Spinal cord (tissue), 10 donors: Measurements from ENCODE around the gene FAM193B. TPM values are rescaled to one million over a fixed set of nuclear protein-coding genes. Genes with fewer than 3 reads are reported as not detected.

ENCODE experiments used
- DNase-seq, 6 donors: peaks; one replicate each; pipeline versions ENCODE4 v3.0.0 to v3.0.0-alpha.2; 2013 to 2015; ENCODE audit warnings: low spot score in 6 of 6, low read depth in 4 of 6
- H3K27ac ChIP-seq: one replicate; pipeline ENCODE4 v1.5.1; 2013; ENCODE audit warnings: low read depth, low read length, control low read depth
- H3K27me3 ChIP-seq: one replicate; pipeline ENCODE4 v1.6.1; 2013; ENCODE audit warnings: low read length; ENCODE audit not compliant: control insufficient read depth, insufficient read depth
- H3K36me3 ChIP-seq: one replicate; pipeline ENCODE4 v1.6.1; 2013; ENCODE audit warnings: low read length; ENCODE audit not compliant: control insufficient read depth, insufficient read depth
- H3K4me1 ChIP-seq: one replicate; pipeline ENCODE4 v1.6.1; 2013; ENCODE audit warnings: low read length; ENCODE audit not compliant: control insufficient read depth, insufficient read depth
- H3K4me3 ChIP-seq: one replicate; pipeline ENCODE4 v1.5.1; 2013; ENCODE audit warnings: low read depth, low read length, control low read depth
- H3K9me3 ChIP-seq: one replicate; pipeline ENCODE4 v1.6.1; 2013; ENCODE audit warnings: low read length; ENCODE audit not compliant: control insufficient read depth, insufficient read depth
- WGBS: methylation state at CpG from one replicate; pipeline ENCODE4 v1.1.5; 2013; ENCODE audit warnings: missing lambda C conversion rate; ENCODE audit not compliant: insufficient coverage; 5-methylcytosine and 5-hydroxymethylcytosine counted together
- polyA plus RNA-seq, 2 donors: library from polyadenylated mRNA; unstranded; fragments of 120-200 nt; gene quantifications; one replicate each; pipeline ENCODE4 v1.2.1, GENCODE V29; 2013; ENCODE audit not compliant: insufficient read length in 2 of 2
- total RNA-seq, 2 donors: library from RNA; depleted of rRNA in 1 of 2; stranded (reverse); fragments of 120-200 nt in 1 of 2; fragments of >200 nt in 1 of 2; gene quantifications; one replicate each; pipeline versions ENCODE4 v1.2.3 to v1.2.4, GENCODE V29; 2013 to 2014
- donor health status: healthy.

The FAM193B gene
- total and polyA plus RNA-seq, 4 donors: 21.6 to 115 (median 75.4) TPM

DNA sequence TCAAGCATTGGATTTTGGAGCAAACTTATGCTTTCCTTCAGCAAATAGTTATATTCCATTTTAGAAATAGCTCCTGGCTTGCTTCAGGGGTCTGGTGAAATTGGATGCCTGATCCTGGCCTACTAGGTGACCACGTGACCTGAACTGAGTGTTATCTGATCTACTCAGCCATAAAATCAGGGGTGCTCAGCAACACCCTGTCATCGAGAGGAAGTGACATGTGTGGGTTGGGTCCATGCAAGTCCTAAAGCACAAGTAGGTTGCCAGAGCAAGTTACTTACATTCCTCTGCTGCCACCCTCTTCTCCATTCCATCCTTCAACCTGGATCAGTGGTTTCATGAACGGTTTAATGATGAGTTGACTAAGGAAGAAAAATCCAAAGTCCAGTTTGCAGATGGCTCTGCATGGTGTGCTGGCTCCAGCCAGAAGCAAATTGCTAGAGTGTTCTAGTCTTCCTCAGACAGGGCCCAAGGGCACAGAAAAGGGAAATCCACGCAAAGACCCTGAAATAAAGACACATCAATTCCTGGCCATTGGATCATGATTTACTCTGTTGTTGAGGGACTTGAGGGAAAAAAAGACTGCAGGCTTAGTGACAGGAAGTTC, 2.8 kb upstream of the FAM193B start:
- Histone ChIP-seq H3K9me3 (no peaks in the 10 kb centered on the region), H3K27ac (no peak overlapping the region), H3K4me1 (peaks cover 26% of the 10 kb centered on the region), H3K36me3 (peaks cover 4% of the 10 kb centered on the region), H3K4me3 (no peak overlapping the region), H3K27me3 (no peaks in the 10 kb centered on the region)
- no peak for DNase-seq
- 82% methylated on average over 2 of the region's 4 CpGs for WGBS

DNA sequence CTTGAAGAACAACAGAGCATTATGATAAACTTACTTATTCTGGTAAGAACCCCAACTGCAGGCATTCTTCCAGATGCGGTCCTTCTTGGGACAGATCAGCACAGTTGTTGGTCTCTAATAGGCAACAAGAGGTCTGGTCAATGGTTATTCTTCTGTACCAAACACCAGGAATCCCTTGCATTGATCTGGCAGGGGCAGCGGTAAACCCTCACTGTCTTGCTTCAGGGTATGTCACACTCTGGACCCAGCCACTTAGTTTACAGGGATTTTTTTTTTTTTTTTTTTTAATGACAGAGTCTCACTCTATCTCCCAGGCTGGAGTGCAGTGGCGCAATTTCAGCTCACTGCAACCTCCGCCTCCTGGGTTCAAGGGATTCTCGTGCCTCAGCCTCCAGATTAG, 1.3 kb upstream of the FAM193B start:
- DNase-seq: no peak
- Histone ChIP-seq H3K9me3 (no peaks in the 10 kb centered on the region), H3K27me3 (no peaks in the 10 kb centered on the region), H3K4me3 (no peak overlapping the region), H3K27ac (no peak overlapping the region), H3K36me3 (peaks cover 10% of the 10 kb centered on the region), H3K4me1 (peaks cover 26% of the 10 kb centered on the region)
- WGBS: 96% methylated on average over 4 of the region's 5 CpGs

- 80% methylated on average over 1 of the region's 2 CpGs for WGBS
- peaks cover 26% of the 10 kb centered on the region for H3K4me1 ChIP-seq
- H3K36me3 ChIP-seq: peaks cover 10% of the 10 kb centered on the region
- no peak overlapping the region for H3K27ac ChIP-seq
- H3K9me3 ChIP-seq: no peaks in the 10 kb centered on the region
- no peaks in the 10 kb centered on the region for H3K27me3 ChIP-seq
- H3K4me3 ChIP-seq: peak overlapping the region; percentile 66
- no peak for DNase-seq
Observed at GRCh38 chr5:177555228-177555627, 865 bp upstream of the FAM193B start.

DNA sequence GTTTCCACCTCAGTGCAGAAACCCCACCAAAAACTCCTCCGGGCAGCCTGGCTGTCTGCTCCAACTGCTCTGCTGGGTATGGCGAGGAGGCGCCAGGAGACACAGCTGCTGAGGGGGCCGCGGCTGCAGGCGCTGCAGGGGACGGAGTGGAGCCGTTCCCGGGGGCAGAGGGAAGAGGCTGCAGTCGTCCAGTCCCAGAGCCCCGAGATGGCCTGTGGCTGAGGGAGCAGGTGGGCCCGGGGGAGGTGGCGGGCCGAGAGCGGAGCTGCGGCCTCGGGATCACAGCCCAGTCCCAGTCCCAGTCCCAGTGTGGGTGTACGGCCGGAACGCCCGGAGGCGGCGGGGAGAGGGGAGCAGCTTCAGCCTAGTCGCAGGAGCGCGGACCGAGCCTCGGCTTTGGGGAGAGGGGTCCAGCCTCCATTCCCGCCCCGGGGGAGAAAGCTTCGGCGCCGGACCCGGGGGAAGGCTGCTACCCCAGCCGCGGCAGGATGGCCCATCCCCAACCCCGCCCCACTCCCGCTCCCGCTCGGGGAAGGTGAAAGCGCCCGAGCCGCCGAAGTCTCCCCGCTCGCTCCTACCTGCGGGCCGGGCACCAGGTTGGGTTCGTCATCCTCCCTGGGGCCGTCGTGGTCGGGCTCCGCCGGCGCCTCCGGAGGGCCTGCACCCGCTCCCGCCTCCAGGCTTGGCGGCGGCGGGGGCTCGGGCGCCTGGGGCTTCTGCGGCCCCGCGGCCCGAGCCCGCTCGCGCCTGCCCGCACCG, 513 bp downstream of the FAM193B start:
- no peaks in the 10 kb centered on the region for H3K9me3 ChIP-seq
- H3K36me3 ChIP-seq: peaks cover 10% of the 10 kb centered on the region
- under 1% methylated on average over 72 of the region's 72 CpGs for whole genome bisulfite sequencing
- H3K4me1 ChIP-seq: peaks cover 22% of the 10 kb centered on the region
- DNase-seq: peak in 3 of 6 donors; percentile 5 to 58 (median 26)
- no peaks in the 10 kb centered on the region for H3K27me3 ChIP-seq
- peak overlapping the region; percentile 67 for H3K4me3 ChIP-seq
- peak overlapping the region; percentile 42 for H3K27ac ChIP-seq

GRCh38 chr5:177552839-177553455, 1.4 kb downstream of the FAM193B start:
- peaks cover 10% of the 10 kb centered on the region for H3K36me3 ChIP-seq
- no peaks in the 10 kb centered on the region for H3K27me3 ChIP-seq
- H3K27ac ChIP-seq: peak overlapping the region; percentile 42
- H3K4me1 ChIP-seq: peaks cover 20% of the 10 kb centered on the region
- no peaks in the 10 kb centered on the region for H3K9me3 ChIP-seq
- 10% methylated on average over 11 of the region's 16 CpGs for WGBS
- DNase-seq: peak in 3 of 6 donors; percentile 15 to 65 (median 36)
- H3K4me3 ChIP-seq: peak overlapping the region; percentile 67

GRCh38 chr5:177550122-177550521, 4.2 kb downstream of the FAM193B start:
- H3K27ac ChIP-seq: no peak overlapping the region
- DNase-seq: no peak
- no peaks in the 10 kb centered on the region for H3K9me3 ChIP-seq
- no peak overlapping the region for H3K4me3 ChIP-seq
- no CpG with 5 or more reads among the region's 1 CpG for WGBS
- H3K27me3 ChIP-seq: no peaks in the 10 kb centered on the region
- H3K36me3 ChIP-seq: peaks cover 10% of the 10 kb centered on the region
- H3K4me1 ChIP-seq: peaks cover 25% of the 10 kb centered on the region

DNA sequence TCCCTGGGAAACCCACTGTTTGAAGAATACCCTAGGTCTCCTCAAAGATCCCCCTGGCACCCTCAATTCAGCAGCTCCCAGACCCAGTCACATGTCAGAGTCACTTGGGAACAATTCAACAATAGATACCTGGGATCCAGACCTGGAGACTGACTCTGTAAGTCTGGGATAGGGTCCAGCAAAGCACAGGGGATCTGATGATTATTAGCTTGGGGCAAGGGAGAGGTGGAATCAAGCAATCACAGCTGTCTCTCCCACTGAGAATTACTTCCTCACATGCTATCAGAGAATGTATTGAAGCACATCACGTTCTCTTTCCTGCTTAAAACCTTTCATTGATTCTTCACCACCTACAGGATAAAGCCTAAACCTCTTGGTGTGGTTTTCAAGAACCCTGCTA, 5.9 kb downstream of the FAM193B start:
- H3K9me3 ChIP-seq: no peaks in the 10 kb centered on the region
- peaks cover 23% of the 10 kb centered on the region for H3K4me1 ChIP-seq
- H3K4me3 ChIP-seq: no peak overlapping the region
- H3K27me3 ChIP-seq: no peaks in the 10 kb centered on the region
- no peak overlapping the region for H3K27ac ChIP-seq
- H3K36me3 ChIP-seq: peaks cover 7% of the 10 kb centered on the region
- WGBS: 71% methylated on average over 1 of the region's 1 CpG
- DNase-seq: no peak

DNA sequence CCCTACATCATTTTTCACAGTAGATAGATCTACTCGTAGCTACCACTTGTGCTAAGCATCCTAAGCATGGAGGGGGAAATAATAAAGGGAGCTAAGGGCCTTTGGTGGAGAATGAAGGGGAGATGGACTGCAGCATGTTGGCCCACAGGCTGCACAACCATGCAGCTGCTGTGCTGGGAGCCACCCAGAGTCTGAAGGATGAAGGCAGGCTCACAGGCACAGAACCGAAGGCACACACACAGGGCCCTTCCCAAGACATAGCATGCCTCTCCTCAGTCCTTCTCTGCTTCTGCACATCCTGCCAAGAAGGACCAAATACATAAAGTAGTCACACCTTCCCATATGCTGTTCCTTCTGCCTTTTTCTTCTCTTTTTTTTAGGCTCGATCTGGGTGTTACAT, 6.6 kb downstream of the FAM193B start:
- Histone ChIP-seq H3K4me3 (no peak overlapping the region), H3K27me3 (no peaks in the 10 kb centered on the region), H3K4me1 (peaks cover 20% of the 10 kb centered on the region), H3K9me3 (no peaks in the 10 kb centered on the region), H3K27ac (no peak overlapping the region), H3K36me3 (peaks cover 6% of the 10 kb centered on the region)
- WGBS: 81% methylated on average over 2 of the region's 3 CpGs
- no peak for DNase-seq

DNA sequence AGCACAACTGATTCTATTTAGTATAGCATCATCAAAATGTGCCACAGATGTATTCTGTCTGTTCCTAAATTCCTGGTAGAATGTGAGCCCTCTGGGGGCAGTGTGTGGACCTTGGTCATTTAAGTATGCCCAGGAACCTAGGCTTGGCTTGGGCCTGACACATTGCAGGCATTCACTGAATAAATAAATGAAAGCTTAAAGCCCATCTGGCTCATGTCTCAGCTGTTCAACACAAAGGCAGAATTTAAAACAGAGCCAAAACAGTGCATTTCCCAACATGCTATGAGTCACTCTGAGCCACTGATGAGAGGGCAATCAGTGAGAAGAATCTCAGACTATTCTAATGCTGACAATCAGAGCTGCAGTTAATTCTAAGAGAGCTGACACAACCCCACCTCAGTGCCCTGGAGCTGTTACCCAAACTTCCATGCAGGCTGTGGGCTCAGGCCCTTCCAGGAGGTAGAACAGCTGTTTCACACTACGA, 8.1 kb downstream of the FAM193B start:
- Histone ChIP-seq H3K27me3 (no peaks in the 10 kb centered on the region), H3K9me3 (no peaks in the 10 kb centered on the region), H3K4me3 (no peak overlapping the region), H3K36me3 (peaks cover 5% of the 10 kb centered on the region), H3K27ac (no peak overlapping the region), H3K4me1 (peaks cover 17% of the 10 kb centered on the region)
- peak in 2 of 6 donors; percentile 31 to 50 for DNase-seq
- WGBS: no CpG with 5 or more reads among the region's 1 CpG
